CD4-positive, alpha-beta T cell (primary cell): Measurements from ENCODE around the gene MRPL45. TPM values are rescaled to one million over a fixed set of nuclear protein-coding genes. Genes with fewer than 3 reads are reported as not detected.

Experiments used
- ATAC-seq: fragments of 200-7000 bp; cut with Tn5 transposase; one replicate; pipeline ENCODE4 v1.10.0; 2022; ENCODE audit warnings: mild to moderate bottlenecking; ENCODE audit not compliant: poor library complexity
- CTCF ChIA-PET: fragments of 350-600 bp; sonication (Branson Sonifier 250); formaldehyde crosslinking; loops from one replicate; lab custom pipeline; 2021; ENCODE audit warnings: antibody characterized with exemption, inconsistent platforms; lab: Charles Lee
- POLR2A ChIA-PET: fragments of 350-600 bp; sonication (Branson Sonifier 250); formaldehyde crosslinking; loops from one replicate; lab custom pipeline; 2021; ENCODE audit warnings: antibody characterized with exemption, inconsistent platforms; lab: Charles Lee
- DNase-seq, 14 experiments: peaks; one replicate each; pipeline ENCODE4 v3.0.0-alpha.2; 2013 to 2020; ENCODE audit warnings: mixed read lengths in 2 of 14
- H3K27ac ChIP-seq, 2 donors: one replicate each; pipeline versions ENCODE4 v1.5.1 to v1.7.0; 2013; ENCODE audit warnings: low read length in 2 of 2, low read depth in 1 of 2, mild to moderate bottlenecking in 1 of 2
- H3K27me3 ChIP-seq, 2 experiments: 1 replicate in 1 of 2; 2 replicates in 1 of 2; pipeline versions ENCODE4 v1.6.1 to v1.7.0; 2013; ENCODE audit warnings: low read length in 2 of 2, control low read depth in 1 of 2, mild to moderate bottlenecking in 1 of 2, moderate library complexity in 1 of 2; ENCODE audit not compliant: insufficient read depth in 2 of 2, control insufficient read depth in 1 of 2
- H3K36me3 ChIP-seq: one replicate; pipeline ENCODE4 v1.6.1; 2013; ENCODE audit warnings: low read length, control low read depth; ENCODE audit not compliant: insufficient read depth
- H3K4me1 ChIP-seq: one replicate; pipeline ENCODE4 v1.6.1; 2013; ENCODE audit warnings: low read length, control low read depth; ENCODE audit not compliant: insufficient read depth
- H3K4me3 ChIP-seq: one replicate; pipeline ENCODE4 v1.5.1; 2013; ENCODE audit warnings: mild to moderate bottlenecking, low read length, moderate library complexity
- H3K9me3 ChIP-seq, 2 experiments: 1 replicate in 1 of 2; 2 replicates in 1 of 2; pipeline versions ENCODE4 v1.6.1 to v1.7.0; 2013; ENCODE audit warnings: low read length in 2 of 2, mild to moderate bottlenecking in 2 of 2, control low read depth in 1 of 2, moderate library complexity in 1 of 2; ENCODE audit not compliant: control insufficient read depth in 1 of 2, insufficient read depth in 1 of 2
- H3K27ac Mint-ChIP-seq: one replicate; pipeline ENCODE4 v1.8.0; 2020; ENCODE audit warnings: mixed read lengths
- H3K27me3 Mint-ChIP-seq: one replicate; pipeline ENCODE4 v1.8.0; 2021; ENCODE audit warnings: mixed read lengths
- H3K36me3 Mint-ChIP-seq: one replicate; pipeline ENCODE4 v1.8.0; 2021; ENCODE audit warnings: low read depth, mixed read lengths
- H3K4me1 Mint-ChIP-seq: one replicate; pipeline ENCODE4 v1.8.0; 2021; ENCODE audit warnings: low read depth, mixed read lengths
- H3K4me3 Mint-ChIP-seq: one replicate; pipeline ENCODE4 v1.8.0; 2020; ENCODE audit warnings: mild to moderate bottlenecking, mixed read lengths
- H3K9me3 Mint-ChIP-seq: one replicate; pipeline ENCODE4 v1.8.0; 2020; ENCODE audit warnings: mixed read lengths
- intact Hi-C, 2 experiments: fragments of 100-400 bp; cut with DNase I in 1 of 2; cut with micrococcal nuclease in 1 of 2; formaldehyde crosslinking; loops; one replicate each; pipeline versions ENCODE4 v1.15.1 to v1.9.0; 2023 to 2025; cut with DNase I, micrococcal nuclease
- total RNA-seq, 174 experiments: library from RNA in 2 of 174; stranded (reverse) in 2 of 174; gene quantifications; one replicate each; pipeline ENCODE4 v1.2.3 and lab custom pipeline; 2021 to 2026
- TF ChIP-seq, protein P1 (sequence below): fragments of 200-600 bp; IDR thresholded peaks from one replicate; pipeline ENCODE4 v1.8.0; 2022; ENCODE audit warnings: antibody characterized with exemption, mild to moderate bottlenecking

MRPL45 gene
- total RNA-seq, 2 experiments from 2014 or later = 17.5 to 17.7 TPM

- no peaks in the 10 kb centered on the region for H3K9me3 Mint-ChIP-seq
- peaks cover 4% of the 10 kb centered on the region for H3K36me3 Mint-ChIP-seq
- POLR2A ChIA-PET = interaction anchor here (0.7 to 1.4 kb wide), 3 partner anchors 36 to 1109 kb away, joined by 3 read pairs; no protein-coding TSS in a partner anchor
- Histone ChIP-seq H3K27me3 (no peaks in the 10 kb centered on the region), H3K36me3 (no peaks in the 10 kb centered on the region), H3K4me1 (peaks cover 34% of the 10 kb centered on the region), H3K27ac (no peak overlapping the region), H3K9me3 (no peaks in the 10 kb centered on the region), H3K4me3 (peak overlapping the region; percentile 67)
- H3K4me1 Mint-ChIP-seq = peaks cover 64% of the 10 kb centered on the region
- no peaks in the 10 kb centered on the region for H3K27me3 Mint-ChIP-seq
- peak overlapping the region; percentile 87 for H3K4me3 Mint-ChIP-seq
- ATAC-seq = no peak
- CTCF ChIA-PET = interaction anchor here (2.6 kb wide), 1 partner anchor 62 kb away, joined by 10 read pairs; no protein-coding TSS in a partner anchor
- peak in 2 of 14 experiments; percentile 5 to 25 for DNase-seq
- intact Hi-C loops = loop anchor here in 1 of 2 experiments (5.0 to 10.0 kb wide), 3 partner anchors 58 to 204 kb away; partner anchors contain the start of gene MRPL45
- H3K27ac Mint-ChIP-seq = peak overlapping the region; percentile 54
- TF ChIP-seq, protein P1, sequence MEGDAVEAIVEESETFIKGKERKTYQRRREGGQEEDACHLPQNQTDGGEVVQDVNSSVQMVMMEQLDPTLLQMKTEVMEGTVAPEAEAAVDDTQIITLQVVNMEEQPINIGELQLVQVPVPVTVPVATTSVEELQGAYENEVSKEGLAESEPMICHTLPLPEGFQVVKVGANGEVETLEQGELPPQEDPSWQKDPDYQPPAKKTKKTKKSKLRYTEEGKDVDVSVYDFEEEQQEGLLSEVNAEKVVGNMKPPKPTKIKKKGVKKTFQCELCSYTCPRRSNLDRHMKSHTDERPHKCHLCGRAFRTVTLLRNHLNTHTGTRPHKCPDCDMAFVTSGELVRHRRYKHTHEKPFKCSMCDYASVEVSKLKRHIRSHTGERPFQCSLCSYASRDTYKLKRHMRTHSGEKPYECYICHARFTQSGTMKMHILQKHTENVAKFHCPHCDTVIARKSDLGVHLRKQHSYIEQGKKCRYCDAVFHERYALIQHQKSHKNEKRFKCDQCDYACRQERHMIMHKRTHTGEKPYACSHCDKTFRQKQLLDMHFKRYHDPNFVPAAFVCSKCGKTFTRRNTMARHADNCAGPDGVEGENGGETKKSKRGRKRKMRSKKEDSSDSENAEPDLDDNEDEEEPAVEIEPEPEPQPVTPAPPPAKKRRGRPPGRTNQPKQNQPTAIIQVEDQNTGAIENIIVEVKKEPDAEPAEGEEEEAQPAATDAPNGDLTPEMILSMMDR = no peak
Observed at GRCh38 chr17:38353086-38353604, 56.2 kb downstream of the MRPL45 start.

- no peak for ATAC-seq
Observed at GRCh38 chr17:38353668-38354067, 56.7 kb downstream of the MRPL45 start.

GRCh38 chr17:38354466-38354865 is 57.5 kb downstream of the MRPL45 start:
- H3K4me3 Mint-ChIP-seq = peak overlapping the region; percentile 63
- H3K36me3 Mint-ChIP-seq = peaks cover 4% of the 10 kb centered on the region
- no peaks in the 10 kb centered on the region for H3K36me3 ChIP-seq
- H3K9me3 Mint-ChIP-seq = no peaks in the 10 kb centered on the region
- DNase-seq (no peak), ATAC-seq (no peak)
- H3K27me3 ChIP-seq = no peaks in the 10 kb centered on the region
- H3K27ac ChIP-seq = no peak overlapping the region
- no peaks in the 10 kb centered on the region for H3K9me3 ChIP-seq
- intact Hi-C loops = loop anchor here in 1 of 2 experiments (5.0 to 10.0 kb wide), 3 partner anchors 60 to 203 kb away; partner anchors contain the start of gene MRPL45
- H3K4me1 ChIP-seq = peaks cover 31% of the 10 kb centered on the region
- POLR2A ChIA-PET = interaction anchor here (1.4 kb wide), 1 partner anchor 9 kb away, joined by 3 read pairs; no protein-coding TSS in a partner anchor
- peak overlapping the region; percentile 3 for H3K27ac Mint-ChIP-seq
- CTCF ChIA-PET = interaction anchor here (1.2 to 2.6 kb wide), 2 partner anchors 14 to 60 kb away, joined by 3 to 10 read pairs; no protein-coding TSS in a partner anchor
- H3K4me1 Mint-ChIP-seq = peaks cover 71% of the 10 kb centered on the region
- no peak overlapping the region for H3K4me3 ChIP-seq
- TF ChIP-seq, protein P1 = no peak
- no peaks in the 10 kb centered on the region for H3K27me3 Mint-ChIP-seq

More at GRCh38 chr17:38353668-38354067, 56.7 kb downstream of the MRPL45 start:
- Histone ChIP-seq H3K27me3 (no peaks in the 10 kb centered on the region), H3K9me3 (no peaks in the 10 kb centered on the region), H3K36me3 (no peaks in the 10 kb centered on the region), H3K4me3 (no peak overlapping the region), H3K27ac (no peak overlapping the region), H3K4me1 (peaks cover 34% of the 10 kb centered on the region)
- no peak for DNase-seq
- H3K4me1 Mint-ChIP-seq = peaks cover 69% of the 10 kb centered on the region
- peak overlapping the region; percentile 87 for H3K4me3 Mint-ChIP-seq
- no peaks in the 10 kb centered on the region for H3K27me3 Mint-ChIP-seq
- no peaks in the 10 kb centered on the region for H3K9me3 Mint-ChIP-seq
- H3K27ac Mint-ChIP-seq = peak overlapping the region; percentile 54
- intact Hi-C loops = loop anchor here in 1 of 2 experiments (5.0 to 10.0 kb wide), 3 partner anchors 59 to 204 kb away; partner anchors contain the start of gene MRPL45
- CTCF ChIA-PET = interaction anchor here (1.2 to 2.6 kb wide), 2 partner anchors 15 to 61 kb away, joined by 3 to 10 read pairs; no protein-coding TSS in a partner anchor
- POLR2A ChIA-PET = interaction anchor here (1.4 kb wide), 1 partner anchor 35 kb away, joined by 3 read pairs; no protein-coding TSS in a partner anchor
- TF ChIP-seq, protein P1 = no peak
- peaks cover 4% of the 10 kb centered on the region for H3K36me3 Mint-ChIP-seq
